HG03432 (cell line): ENCODE results near the gene ZFAND3.
"Not testable (repeated sequence)": the region's sequence is repeated elsewhere in the genome, so short reads cannot be mapped to it uniquely, and the experiment has no call there.

Source experiments
- ATAC-seq: cut with Tn5 transposase; IDR thresholded peaks from one replicate; pipeline ENCODE4 v1.9.1; 2021; ENCODE audit warnings: mild to moderate bottlenecking, moderate library complexity; ENCODE audit not compliant: unreplicated experiment

Gene ZFAND3

GRCh38 chr6:38113825-38114576 lies 294.5 kb downstream of the ZFAND3 start:
- ATAC-seq: no peak

DNA sequence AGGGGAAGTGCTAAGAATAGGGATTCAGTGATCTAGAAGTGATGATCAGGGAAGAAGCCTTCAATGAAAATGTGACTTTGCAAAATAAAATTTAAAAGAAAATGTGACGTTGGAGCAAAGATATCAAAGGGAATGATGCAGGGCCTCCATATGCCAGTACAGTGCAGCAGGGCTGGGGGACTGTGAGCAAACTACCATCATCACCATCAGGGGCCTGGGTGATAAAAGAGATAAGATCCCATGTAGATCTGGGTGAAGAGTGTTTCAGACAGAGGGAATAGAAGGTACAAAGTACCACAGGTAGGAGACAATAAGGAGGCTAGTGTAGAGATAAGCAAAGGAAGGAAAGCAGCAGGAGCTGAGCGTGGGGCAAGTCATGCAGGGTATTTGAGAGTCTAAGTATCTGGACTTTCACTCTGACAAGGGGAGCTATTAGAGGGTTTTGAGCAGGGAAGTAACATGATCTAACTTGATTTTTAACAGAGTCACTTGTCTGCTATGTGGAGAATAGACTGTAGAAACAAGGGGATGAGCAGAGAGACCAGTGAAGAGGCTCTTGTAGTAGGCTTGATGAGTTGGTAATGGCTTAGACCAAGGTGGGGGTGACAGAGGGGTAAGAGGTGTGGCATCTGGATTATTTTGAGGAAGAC lies 295.6 kb downstream of the ZFAND3 start:
- no peak for ATAC-seq

DNA sequence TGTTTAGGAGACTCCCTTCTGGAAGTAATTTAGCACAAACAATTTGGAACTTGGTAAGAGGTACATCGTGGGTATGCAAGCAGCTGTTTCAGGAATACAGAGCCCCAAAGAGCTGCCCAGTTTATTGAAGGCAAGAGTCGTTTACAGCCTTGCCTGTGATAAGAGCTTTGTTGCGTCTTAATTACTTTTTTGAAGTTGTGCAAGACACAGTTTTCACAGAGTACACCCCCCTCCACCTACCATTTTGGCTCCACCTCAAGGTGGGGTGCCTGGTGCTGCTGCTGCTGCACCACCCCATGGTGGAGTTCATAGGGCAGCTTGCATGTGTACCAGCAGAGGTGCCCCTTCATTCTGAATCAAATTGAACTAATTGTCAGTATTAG lies 296.1 kb downstream of the ZFAND3 start:
- ATAC-seq: no peak

- no peak for ATAC-seq
Observed at GRCh38 chr6:38116248-38116647, 296.7 kb downstream of the ZFAND3 start.

- no peak for ATAC-seq
Observed at GRCh38 chr6:38117281-38117680, 297.8 kb downstream of the ZFAND3 start.

DNA sequence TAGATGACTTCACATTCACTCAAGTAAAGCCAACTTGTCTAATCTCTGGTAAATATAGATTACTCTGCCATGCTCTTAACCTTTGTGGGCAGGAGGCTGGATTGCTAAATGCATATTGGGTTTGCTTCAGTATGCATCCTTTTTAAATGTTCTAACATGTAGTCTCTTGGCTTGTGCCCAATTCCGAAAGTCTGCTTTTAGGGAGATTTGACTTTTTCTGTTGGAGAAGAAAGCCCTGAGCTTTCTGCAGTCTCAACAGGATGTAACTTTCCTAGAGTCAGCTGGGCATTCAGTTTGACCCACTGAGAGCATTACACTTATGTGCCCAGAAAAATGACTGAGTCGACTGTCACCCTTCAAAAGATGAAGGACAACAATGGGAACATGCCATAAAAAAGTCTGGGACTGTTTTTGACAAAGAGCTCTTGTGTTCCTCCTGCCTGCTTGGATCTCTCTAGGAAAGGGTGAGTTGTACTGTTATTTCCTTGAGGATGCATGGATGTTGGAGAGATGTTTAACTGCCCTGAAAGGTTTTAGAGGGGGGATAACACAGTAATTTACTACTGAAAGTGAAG lies 299.4 kb downstream of the ZFAND3 start:
- ATAC-seq: no peak

DNA sequence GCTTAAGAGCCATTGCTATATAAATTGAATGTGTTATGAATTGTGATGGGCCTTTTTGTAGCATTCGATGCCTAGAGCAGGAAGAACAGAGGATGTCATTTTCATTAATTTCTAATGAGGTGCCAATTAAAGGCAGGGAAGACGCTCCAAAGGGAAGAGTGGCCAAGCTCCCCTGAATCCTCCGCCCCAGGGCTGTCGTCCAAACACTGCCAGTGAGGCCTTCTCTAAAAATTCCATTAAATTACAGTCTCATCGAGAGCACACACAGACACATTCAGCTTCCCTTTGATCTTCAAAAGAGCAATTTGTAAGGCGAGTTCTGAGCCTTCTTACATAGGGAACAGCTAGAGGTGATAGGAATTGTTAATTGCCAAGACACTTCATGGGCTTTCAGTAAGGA lies 300.0 kb downstream of the ZFAND3 start:
- ATAC-seq: no peak

DNA sequence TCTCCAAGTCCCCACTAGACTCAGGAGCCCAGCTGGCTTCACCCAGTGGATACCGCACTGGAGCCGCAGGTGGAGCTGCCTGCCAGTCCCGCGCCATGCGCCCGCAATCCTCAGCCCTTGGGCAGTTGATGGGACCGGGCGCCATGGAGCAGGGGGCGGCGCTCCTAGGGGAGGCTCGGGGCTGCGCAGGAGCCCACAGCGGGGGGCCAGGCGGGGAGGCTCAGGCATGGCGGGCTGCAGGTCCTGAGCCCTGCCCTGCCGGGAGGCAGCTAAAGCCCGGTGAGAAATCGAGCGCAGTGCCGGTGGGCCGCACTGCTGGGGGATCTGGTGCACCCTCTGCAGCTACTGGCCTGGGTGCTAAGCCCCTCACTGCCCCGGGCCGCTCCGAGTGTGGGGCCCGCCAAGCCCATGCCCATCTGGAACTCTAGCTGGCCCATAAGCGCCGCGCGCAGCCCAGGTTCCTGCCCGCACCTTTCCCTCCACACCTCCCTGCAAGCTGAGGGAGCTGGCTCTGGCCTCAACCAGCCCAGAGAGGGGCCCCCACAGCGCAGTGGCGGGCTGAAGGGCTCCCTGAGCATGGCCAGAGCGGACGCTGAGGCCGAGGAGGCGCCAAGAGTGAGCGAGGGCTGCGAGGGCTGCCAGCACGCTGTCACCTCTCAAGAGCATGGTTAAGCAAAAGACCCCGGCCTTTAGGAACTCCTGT lies 304.8 kb downstream of the ZFAND3 start:
- not testable (repeated sequence) for ATAC-seq

- no peak for ATAC-seq
Observed at GRCh38 chr6:38127284-38127683, 307.8 kb downstream of the ZFAND3 start.

- no peak for ATAC-seq
Observed at GRCh38 chr6:38131527-38131965, 312.0 kb downstream of the ZFAND3 start.

DNA sequence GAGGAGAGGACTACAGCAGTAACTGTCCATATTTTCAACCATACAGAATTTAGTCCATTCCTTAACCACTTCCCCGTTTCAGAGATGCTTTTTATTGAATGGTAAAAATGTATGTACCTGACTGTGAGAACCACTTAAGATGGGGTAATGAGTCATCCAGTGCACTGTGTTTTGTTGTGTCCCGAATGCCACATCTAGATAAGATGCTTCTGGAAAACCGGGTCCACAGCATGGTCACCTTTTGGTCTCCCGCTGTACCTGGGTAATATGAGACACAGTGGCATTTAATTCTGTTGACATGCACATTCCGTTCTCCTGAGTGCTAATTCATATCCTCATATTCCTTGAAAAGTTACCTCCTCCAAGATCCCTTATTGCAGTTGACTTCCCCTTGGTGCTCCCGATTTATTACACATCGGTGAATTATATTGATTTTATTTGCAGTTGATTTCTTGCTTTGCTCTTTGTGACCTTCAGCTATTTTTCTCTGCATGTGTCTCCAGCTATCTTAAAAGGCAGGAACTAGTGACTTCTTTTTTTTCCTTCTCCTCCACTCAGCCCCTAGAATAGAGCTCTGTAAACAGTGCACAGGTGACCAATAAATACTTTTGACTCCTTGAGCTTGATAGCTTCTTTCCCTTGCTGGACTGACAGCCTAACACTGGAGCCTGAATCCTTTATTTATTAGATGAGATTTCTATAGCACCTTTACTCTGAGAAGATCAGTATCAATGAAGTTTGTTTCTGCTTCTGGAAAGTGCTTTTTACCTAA lies 314.6 kb downstream of the ZFAND3 start:
- ATAC-seq: no peak

GRCh38 chr6:38134704-38135088 lies 315.2 kb downstream of the ZFAND3 start:
- ATAC-seq: no peak

GRCh38 chr6:38136547-38136946 lies 317.0 kb downstream of the ZFAND3 start:
- no peak for ATAC-seq

DNA sequence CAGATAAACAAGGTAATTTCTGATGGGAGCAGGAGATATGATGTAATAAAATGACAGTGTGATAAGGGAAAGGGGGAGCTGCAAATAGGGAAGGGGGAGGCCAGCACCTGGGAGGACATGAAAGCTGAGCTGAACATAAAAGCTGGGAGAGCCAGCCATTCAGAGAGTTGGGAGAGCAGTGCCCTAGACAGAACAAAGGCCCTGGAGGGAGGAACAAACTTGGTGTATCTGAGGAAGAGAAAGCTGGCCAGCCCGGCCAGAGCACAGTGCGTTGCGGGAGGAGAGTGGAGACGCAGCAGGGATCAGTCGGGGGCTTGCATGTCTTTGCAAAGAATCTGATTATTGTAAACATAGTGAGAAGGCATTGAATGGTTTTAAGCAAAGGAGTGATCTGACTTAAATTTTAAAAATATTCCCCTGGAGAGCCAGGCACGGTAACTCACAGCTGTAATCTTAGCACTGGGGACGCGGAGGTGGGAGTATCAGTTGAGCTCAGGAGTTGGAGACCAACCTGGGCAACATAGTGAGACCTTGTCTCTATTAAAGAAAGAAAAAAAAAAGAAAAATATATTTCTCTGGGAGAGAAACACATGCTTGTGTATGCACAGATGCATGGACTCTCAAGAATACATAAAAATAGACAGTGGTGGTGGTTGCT lies 318.2 kb downstream of the ZFAND3 start:
- no peak for ATAC-seq

DNA sequence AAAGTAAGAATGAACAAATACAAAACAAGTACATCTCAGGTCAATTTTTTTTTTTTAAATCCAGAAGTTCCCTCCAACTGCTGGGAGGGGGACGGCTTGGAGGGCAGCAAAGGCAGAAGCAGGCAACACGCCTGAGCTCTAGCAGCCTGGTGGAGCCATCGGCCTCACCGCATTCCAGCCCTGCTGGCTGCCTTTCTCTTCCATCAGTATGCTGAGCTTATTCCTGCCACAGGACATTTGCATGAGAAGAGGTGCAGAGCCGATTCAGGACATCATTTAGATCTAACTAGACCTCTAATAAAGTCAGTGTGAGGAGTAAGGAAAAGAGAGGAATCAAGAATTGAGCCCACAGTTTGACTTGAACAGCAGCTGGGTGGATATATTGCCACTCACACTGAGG lies 318.8 kb downstream of the ZFAND3 start:
- ATAC-seq: no peak

DNA sequence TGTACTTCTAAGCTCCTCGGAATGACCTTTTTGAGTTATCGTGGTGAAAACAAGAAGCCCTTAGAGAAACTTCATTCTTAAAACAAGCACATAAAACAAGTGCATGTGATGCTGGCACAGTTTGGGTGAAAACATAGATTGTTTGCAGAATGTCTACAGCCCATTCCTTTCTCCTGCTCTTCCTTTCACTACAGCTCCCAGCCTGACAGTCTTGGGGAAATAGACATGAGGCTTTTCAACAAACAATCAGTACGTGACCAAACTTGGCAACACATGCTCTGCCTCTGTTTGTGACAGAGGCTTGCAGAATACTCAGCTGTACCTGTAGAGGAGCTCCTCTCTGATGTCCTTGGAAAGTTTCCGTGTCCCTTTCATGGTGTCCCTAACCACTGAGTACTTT lies 321.6 kb downstream of the ZFAND3 start:
- no peak for ATAC-seq

GRCh38 chr6:38141716-38142115 lies 322.2 kb downstream of the ZFAND3 start:
- ATAC-seq: no peak

GRCh38 chr6:38142178-38142902 lies 322.8 kb downstream of the ZFAND3 start:
- no peak for ATAC-seq

GRCh38 chr6:38143191-38144150 lies 323.9 kb downstream of the ZFAND3 start:
- ATAC-seq: no peak
